Ramos (cell line): ENCODE measurements around the gene SENP3.

Experiments
- in situ Hi-C: fragments of 300-500 bp; cut with MboI; formaldehyde crosslinking; loops from one replicate; pipeline ENCODE4 v1.14.3; 2022; ENCODE audit warnings: low sequenced_read_pairs; ENCODE audit not compliant: unreplicated experiment

The SENP3 gene

DNA sequence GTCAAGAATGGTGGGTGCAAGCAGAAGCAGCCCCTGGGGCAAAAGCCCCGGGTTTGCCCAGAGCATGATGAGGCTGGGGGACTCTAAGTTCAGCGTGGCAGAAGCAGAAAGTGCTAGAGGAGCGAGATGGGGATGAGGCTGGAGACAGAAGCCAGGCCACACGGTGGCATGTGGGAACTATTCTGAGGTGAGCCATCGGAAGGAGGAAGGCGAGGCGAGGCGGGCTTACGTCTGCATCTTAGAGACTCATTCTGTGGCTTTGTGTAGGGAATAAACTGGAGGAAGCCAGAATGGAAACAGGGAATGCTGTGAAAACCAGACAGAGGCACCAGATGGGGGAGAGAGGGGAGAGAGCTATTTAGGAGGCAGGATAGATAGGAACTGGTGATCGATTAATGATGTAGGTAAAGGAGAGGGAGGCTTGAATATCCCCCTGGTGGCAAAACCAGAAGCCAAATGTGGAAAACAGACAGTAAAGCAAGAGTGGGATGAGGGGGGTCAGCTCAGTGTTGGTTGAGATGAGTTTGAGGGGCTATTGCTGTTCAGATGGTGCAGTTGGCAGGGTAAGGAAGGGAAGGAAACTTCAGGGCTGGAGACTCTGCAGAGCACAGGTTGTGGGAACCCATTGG lies 6.3 kb upstream of the SENP3 start:
- in situ Hi-C loops, result no loop called here

GRCh38 chr17:7556627-7557026 lies 5.1 kb upstream of the SENP3 start:
- in situ Hi-C loops, result no loop called here

- in situ Hi-C loops, result no loop called here
These were observed 4.5 kb upstream of the SENP3 start for GRCh38 chr17:7557147-7557764.

DNA sequence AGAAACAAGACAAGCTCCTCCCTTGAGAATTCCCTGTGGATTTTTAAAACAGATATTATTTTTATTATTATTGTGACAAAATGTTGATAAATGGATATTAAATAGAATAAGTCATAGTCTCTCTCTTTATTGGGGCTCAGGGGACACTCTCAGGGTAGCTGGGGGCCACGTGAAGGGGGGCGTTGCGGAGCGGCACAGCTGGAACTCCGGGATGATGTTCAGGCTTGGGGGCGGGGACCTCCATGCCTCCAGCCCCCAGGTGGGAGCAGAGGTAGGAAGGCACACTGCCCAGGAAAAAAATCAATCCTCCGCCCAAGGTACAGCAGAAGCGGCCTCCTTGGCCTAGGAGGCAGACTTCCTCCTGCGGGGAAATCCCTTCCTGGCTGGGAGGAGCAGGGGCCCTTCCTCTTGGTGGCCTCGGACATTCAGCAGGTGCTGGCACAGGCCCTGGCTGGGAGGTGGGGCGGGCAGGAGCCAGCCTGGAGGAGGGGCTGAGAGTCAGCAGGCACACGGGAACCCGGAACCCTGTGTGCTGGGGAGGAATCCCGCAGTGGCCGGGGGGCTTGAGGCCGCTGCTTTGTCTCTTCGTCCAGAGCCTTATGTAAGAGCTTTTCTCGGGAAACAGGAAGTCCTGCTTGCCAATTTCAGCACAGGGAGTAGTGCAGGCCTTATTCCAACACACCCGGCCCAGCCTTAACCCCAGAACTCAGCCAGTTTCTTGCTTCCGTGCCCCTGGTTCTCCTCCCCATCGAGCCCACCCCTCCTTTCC lies 3.8 kb upstream of the SENP3 start:
- in situ Hi-C loops, result no loop called here

DNA sequence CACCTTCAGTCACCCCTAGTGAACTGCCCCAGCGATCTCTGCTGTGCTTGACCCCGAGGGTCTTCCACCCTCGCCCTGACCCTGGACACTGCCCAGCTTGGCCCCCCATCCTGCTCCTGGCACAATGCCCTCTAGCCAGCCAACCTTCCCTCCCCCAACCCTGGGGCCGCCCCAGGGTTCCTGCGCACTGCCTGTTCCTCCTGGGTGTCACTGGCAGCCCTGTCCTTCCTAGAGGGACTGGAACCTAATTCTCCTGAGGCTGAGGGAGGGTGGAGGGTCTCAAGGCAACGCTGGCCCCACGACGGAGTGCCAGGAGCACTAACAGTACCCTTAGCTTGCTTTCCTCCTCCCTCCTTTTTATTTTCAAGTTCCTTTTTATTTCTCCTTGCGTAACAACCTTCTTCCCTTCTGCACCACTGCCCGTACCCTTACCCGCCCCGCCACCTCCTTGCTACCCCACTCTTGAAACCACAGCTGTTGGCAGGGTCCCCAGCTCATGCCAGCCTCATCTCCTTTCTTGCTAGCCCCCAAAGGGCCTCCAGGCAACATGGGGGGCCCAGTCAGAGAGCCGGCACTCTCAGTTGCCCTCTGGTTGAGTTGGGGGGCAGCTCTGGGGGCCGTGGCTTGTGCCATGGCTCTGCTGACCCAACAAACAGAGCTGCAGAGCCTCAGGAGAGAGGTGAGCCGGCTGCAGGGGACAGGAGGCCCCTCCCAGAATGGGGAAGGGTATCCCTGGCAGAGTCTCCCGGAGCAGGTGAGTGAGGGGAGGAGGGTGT lies 3.0 kb upstream of the SENP3 start, which contains the start of gene TNFSF13:
Gene TNFSF13 (plus strand): TSS at position 207 of the 776 bp plus-strand sequence. CDS start 290 bp downstream, at position 497.
- in situ Hi-C loops, result no loop called here

DNA sequence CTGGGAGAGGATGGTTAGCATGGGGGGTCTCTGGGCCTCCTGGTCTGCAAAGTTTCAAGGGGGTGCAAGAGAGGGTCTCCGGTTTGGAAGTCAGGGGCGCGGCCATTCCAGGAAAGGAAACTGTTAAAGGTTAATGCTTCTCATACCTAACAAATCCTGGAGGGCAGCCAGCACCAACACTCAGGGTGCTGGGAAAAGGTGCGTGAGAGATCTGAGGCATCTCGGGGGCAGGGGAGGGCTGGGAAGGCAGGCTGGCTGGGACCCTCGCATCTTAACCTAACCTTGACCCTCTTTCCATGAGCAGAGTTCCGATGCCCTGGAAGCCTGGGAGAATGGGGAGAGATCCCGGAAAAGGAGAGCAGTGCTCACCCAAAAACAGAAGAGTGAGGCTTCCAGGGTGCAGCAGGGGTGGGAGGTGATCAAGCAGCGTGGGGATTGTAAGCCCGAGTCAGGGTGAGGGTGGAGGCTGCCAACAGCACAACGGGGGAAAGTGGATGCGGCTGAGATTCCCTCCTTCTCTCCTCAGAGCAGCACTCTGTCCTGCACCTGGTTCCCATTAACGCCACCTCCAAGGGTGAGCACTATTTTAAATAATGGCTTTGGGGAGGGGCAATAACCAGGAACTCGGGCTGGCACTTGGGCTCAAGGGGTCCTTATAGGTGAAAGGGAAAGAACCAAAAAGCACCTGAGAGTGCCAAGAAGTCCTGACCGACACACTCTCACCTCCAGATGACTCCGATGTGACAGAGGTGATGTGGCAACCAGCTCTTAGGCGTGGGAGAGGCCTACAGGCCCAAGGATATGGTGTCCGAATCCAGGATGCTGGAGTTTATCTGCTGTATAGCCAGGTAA lies 2.2 kb upstream of the SENP3 start:
- in situ Hi-C loops, result no loop called here

DNA sequence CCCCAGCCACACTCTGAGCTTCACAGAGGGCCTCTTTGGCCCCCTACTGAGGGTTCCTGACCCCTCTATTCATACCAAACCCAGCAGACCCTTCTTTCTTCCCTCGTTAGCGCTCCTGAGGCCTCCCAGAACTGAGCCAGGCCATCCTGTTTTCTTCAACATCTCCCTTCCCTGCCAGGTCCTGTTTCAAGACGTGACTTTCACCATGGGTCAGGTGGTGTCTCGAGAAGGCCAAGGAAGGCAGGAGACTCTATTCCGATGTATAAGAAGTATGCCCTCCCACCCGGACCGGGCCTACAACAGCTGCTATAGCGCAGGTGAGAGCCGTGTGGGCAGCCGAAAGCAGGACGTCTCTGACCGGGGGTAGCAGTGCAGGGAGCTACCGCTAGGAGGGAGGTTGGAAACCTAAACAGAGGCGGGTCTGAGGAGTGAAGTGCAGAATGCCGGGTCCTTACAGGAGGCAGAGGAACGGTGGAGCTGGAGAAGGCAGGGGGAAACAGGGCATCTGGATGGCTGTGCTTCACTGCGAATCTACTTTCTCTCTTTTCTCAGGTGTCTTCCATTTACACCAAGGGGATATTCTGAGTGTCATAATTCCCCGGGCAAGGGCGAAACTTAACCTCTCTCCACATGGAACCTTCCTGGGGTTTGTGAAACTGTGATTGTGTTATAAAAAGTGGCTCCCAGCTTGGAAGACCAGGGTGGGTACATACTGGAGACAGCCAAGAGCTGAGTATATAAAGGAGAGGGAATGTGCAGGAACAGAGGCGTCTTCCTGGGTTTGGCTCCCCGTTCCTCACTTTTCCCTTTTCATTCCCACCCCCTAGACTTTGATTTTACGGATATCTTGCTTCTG lies 1.3 kb upstream of the SENP3 start:
- in situ Hi-C loops, result no loop called here

DNA sequence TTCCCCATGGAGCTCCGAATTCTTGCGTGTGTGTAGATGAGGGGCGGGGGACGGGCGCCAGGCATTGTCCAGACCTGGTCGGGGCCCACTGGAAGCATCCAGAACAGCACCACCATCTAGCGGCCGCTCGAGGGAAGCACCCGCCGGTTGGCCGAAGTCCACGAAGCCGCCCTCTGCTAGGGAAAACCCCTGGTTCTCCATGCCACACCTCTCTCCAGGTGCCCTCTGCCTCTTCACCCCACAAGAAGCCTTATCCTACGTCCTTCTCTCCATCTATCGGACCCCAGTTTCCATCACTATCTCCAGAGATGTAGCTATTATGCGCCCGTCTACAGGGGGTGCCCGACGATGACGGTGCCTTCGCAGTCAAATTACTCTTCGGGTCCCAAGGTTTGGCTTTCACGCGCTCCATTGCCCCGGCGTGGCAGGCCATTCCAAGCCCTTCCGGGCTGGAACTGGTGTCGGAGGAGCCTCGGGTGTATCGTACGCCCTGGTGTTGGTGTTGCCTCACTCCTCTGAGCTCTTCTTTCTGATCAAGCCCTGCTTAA lies 617 bp upstream of the SENP3 start:
- in situ Hi-C loops, result no loop called here

GRCh38 chr17:7562208-7562605 lies 488 bp downstream of the SENP3 start:
- in situ Hi-C loops, result no loop called here

GRCh38 chr17:7563115-7563869 lies 1.6 kb downstream of the SENP3 start:
- in situ Hi-C loops, result no loop called here

GRCh38 chr17:7569571-7569970 lies 7.9 kb downstream of the SENP3 start:
- in situ Hi-C loops, result no loop called here

DNA sequence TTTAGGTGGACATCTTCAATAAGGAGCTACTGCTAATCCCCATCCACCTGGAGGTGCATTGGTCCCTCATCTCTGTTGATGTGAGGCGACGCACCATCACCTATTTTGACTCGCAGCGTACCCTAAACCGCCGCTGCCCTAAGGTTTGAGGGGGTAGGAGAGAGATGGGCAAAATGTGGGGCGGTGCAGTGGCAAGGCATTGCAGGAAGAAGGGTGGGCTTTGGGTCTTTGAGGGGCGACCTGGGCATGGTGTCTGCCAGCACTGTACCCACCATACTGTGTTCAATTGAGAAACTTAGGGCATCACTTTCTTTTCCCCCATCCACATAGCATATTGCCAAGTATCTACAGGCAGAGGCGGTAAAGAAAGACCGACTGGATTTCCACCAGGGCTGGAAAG lies 8.6 kb downstream of the SENP3 start:
- in situ Hi-C loops, result no loop called here

GRCh38 chr17:7572338-7572587 lies 10.5 kb downstream of the SENP3 start:
- in situ Hi-C loops, result no loop called here

DNA sequence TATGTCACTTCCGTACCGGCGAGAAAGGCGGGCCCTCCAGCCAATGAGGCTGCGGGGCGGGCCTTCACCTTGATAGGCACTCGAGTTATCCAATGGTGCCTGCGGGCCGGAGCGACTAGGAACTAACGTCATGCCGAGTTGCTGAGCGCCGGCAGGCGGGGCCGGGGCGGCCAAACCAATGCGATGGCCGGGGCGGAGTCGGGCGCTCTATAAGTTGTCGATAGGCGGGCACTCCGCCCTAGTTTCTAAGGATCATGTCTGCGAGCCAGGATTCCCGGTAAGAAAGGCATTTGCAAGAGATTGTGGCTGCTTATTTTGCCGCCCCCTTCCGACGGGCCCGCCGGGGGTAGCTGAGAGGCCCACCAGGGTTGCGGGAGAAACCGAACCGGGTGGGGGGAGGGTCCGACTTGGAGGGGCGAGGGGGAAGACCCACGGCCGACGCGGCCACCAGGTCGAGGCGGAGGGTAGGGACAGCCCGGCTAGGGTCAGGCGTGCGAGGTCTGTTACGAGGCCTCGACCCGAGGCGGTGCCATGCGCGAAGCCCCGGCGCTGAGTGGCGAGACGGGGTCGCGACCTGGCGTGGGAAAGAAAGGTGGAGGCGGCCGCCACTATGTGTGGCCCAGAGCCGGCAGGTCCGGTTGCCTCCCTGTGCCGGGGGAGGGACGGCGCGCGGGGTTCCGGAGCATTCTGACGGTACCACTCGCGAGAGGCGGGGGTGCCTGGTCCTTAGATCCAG lies 11.0 kb downstream of the SENP3 start:
- in situ Hi-C loops, result no loop called here

GRCh38 chr17:7573324-7574080 lies 11.8 kb downstream of the SENP3 start:
- in situ Hi-C loops, result no loop called here

DNA sequence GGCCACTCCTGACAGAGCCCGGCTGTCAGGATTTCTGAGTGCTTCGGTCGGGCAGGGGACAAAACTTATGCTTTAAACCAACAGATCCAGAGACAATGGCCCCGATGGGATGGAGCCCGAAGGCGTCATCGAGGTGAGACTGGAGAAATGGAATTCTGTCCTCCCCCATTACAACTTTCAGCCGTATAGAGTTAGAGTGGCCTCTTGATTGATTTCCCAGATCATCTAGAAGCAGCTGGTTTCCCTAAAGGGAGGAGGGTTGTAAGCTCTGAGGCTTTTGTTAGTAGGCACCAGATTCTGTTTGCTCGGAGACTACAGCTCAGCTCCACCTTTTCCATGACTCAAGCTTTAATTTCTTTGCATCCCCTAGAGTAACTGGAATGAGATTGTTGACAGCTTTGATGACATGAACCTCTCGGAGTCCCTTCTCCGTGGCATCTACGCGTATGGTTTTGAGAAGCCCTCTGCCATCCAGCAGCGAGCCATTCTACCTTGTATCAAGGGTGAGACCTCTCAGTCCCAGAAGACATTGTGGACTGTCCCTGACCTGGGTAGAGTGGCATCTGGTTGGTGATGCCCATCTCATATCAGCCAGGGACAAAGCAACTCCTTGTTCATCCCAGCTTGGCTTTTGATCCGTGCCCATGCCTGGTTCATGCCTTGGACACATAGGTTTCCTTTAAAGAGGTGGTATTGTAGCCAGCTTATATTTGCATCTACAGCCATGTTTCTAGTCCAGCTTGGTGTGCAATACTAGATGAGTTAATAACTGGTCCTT lies 12.6 kb downstream of the SENP3 start:
- in situ Hi-C loops, result no loop called here
